Suprapubic skin (tissue), 4 donors: ENCODE data around the gene AHCYL1.

ENCODE experiments used
- CTCF ChIP-seq, 2 donors: fragments of 200-600 bp in 1 of 2; fragments of 450-650 bp in 1 of 2; sonication (generic) in 1 of 2; IDR thresholded peaks; one replicate each; pipeline ENCODE4 v1.5.1; 2016 to 2019; ENCODE audit warnings: antibody characterized with exemption in 2 of 2, mild to moderate bottlenecking in 1 of 2, moderate library complexity in 1 of 2
- EP300 ChIP-seq: sonication (generic); formaldehyde crosslinking; IDR thresholded peaks from one replicate; pipeline ENCODE4 v1.6.1; 2017; ENCODE audit warnings: antibody characterized with exemption
- POLR2A ChIP-seq, 2 donors: fragments of 450-650 bp; IDR thresholded peaks; one replicate each; pipeline ENCODE4 v1.6.1; 2017; ENCODE audit warnings: antibody characterized with exemption in 2 of 2, mild to moderate bottlenecking in 2 of 2, moderate library complexity in 2 of 2
- POLR2AphosphoS5 ChIP-seq, 3 donors: sonication (generic); formaldehyde crosslinking; IDR thresholded peaks; one replicate each; pipeline ENCODE4 v1.6.1; 2017; ENCODE audit warnings: antibody characterized with exemption in 3 of 3

- TF ChIP-seq CTCF (IDR thresholded peaks at IDR 0.05) = no peak
- TF ChIP-seq EP300 = no peak
- no peak for TF ChIP-seq POLR2AphosphoS5 (IDR thresholded peaks at IDR 0.05)
- no peak for TF ChIP-seq POLR2A (IDR thresholded peaks at IDR 0.05)
Measured at GRCh38 chr1:110033421-110033820, 48.9 kb downstream of the AHCYL1 start.
